ENCODE results near the gene TMEM132D.

Gene TMEM132D

DNA sequence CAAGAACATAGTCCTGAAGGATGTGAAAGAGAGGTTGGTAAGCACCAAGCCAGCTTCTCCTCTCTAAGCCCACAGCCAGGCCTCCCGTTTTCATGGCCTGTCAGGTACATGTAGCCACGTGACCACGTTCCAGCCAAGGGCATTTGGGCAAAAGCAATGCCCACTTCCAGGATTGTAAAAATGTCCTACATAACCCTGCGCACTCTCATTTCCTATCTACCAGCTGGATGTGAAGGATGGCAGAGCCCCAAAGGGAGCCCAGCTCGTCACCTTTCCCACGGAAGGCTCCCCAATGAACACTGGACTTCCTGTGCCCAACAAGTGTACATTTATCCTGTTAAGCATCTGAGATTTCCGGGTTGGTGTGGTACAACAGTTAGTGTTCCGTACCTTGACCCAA lies 231.7 kb downstream of the TMEM132D start:
- TF ChIP-seq, protein P1, sequence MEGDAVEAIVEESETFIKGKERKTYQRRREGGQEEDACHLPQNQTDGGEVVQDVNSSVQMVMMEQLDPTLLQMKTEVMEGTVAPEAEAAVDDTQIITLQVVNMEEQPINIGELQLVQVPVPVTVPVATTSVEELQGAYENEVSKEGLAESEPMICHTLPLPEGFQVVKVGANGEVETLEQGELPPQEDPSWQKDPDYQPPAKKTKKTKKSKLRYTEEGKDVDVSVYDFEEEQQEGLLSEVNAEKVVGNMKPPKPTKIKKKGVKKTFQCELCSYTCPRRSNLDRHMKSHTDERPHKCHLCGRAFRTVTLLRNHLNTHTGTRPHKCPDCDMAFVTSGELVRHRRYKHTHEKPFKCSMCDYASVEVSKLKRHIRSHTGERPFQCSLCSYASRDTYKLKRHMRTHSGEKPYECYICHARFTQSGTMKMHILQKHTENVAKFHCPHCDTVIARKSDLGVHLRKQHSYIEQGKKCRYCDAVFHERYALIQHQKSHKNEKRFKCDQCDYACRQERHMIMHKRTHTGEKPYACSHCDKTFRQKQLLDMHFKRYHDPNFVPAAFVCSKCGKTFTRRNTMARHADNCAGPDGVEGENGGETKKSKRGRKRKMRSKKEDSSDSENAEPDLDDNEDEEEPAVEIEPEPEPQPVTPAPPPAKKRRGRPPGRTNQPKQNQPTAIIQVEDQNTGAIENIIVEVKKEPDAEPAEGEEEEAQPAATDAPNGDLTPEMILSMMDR (IDR thresholded peaks at IDR 0.05; ENCODE audit: insufficient read depth, low read length, poor library complexity, severe bottlenecking): no peak
- H3K27me3 ChIP-seq (replicated peaks; ENCODE audit: control insufficient read depth, insufficient read depth, low read length): no peaks in the 10 kb centered on the region; the same call in 1 of the 2 replicates
- no peaks in the 10 kb centered on the region for H3K36me3 ChIP-seq (ENCODE audit: control insufficient read depth, insufficient read depth, low read length)
- no peak overlapping the region for H3K4me3 ChIP-seq (replicated peaks; ENCODE audit: low read depth, low read length)
- DNase-seq (ENCODE audit: extremely low read depth, insufficient read length): no peak

DNA sequence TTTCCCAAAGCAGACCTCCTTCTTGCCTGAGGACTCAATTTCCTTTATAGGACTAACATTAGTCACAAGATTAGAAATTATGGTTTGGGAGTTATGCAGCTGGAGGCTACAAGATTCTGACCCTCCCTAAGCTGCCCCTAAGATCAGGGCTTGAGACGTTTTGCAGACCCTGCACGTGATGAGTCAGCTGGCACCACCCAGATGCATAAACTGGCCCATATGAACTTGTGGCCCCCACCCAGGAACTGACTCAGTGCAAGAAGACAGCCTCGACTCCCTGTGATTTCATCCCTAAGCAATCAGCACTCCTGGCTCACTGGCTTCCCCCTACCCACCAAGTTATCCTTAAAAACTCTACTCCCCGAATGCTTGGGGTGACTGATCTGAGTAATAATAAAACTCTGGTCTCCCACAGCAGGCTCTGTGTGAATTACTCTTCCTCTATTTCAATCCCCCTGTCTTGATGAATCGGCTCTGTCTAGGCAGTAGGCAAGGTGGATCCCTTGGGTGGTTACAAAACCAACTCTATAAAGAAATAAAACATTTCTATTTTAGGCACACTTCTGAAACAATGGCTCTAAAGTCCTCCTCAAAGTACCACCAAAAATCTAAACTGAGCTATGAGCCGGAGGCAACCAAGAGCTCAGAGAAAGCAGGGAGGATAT lies 233.4 kb downstream of the TMEM132D start:
- H3K27me3 ChIP-seq (replicated peaks; ENCODE audit: control insufficient read depth, insufficient read depth, low read length): no peaks in the 10 kb centered on the region; the same call in 1 of the 2 replicates
- H3K4me3 ChIP-seq (replicated peaks; ENCODE audit: low read depth, low read length): no peak overlapping the region
- no peak for DNase-seq (ENCODE audit: extremely low read depth, insufficient read length)
- no peaks in the 10 kb centered on the region for H3K36me3 ChIP-seq (ENCODE audit: control insufficient read depth, insufficient read depth, low read length)
- TF ChIP-seq, protein P1 (IDR thresholded peaks at IDR 0.05; ENCODE audit: insufficient read depth, low read length, poor library complexity, severe bottlenecking): no peak

DNA sequence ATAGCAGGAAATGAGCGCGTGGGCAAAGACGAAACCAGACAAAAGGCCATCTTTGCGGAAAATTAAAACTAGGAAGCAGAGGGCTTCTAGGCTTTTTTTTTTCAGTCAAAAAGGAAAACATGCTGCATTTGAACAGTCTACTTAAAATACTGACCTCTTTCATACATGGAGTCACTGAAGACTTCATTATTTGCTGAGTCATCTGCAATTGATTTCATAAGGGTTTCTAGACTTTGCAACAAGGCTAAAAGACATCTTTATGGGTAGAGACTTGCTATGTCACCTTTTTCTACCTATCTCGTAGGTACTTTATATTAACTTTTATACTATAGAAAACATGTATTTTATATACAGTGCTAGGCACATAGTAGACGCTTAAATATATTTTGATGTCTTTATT lies 238.4 kb downstream of the TMEM132D start:
- H3K27me3 ChIP-seq (replicated peaks; ENCODE audit: control insufficient read depth, insufficient read depth, low read length): no peaks in the 10 kb centered on the region
- DNase-seq (ENCODE audit: extremely low read depth, insufficient read length): no peak
- H3K4me3 ChIP-seq (replicated peaks; ENCODE audit: low read depth, low read length): no peak overlapping the region
- no peaks in the 10 kb centered on the region for H3K36me3 ChIP-seq (ENCODE audit: control insufficient read depth, insufficient read depth, low read length)
- TF ChIP-seq, protein P1 (IDR thresholded peaks at IDR 0.05; ENCODE audit: insufficient read depth, low read length, poor library complexity, severe bottlenecking): no peak

DNA sequence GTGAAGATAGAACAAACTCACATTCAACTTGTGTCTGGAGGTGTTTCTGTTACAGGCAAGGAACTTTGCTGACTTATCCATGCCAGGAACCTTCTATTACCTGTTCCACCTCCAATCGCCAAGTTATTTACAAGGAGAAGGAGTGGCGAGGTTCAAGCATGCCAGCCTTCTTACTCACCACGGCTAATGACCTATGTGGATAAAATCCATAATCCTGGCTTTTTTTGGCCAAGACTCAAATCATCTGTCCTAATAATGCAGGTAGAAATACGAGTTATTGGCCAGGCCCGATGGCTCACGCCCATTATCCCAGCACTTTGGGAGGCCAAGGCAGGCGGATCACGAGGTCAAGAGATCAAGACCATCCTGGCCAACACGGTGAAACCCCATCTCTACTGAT lies 241.6 kb downstream of the TMEM132D start:
- TF ChIP-seq, protein P1 (IDR thresholded peaks at IDR 0.05; ENCODE audit: insufficient read depth, low read length, poor library complexity, severe bottlenecking): no peak
- H3K27me3 ChIP-seq (replicated peaks; ENCODE audit: control insufficient read depth, insufficient read depth, low read length): no peaks in the 10 kb centered on the region
- no peak for DNase-seq (ENCODE audit: extremely low read depth, insufficient read length)
- no peak overlapping the region for H3K4me3 ChIP-seq (replicated peaks; ENCODE audit: low read depth, low read length)
- H3K36me3 ChIP-seq (ENCODE audit: control insufficient read depth, insufficient read depth, low read length): no peaks in the 10 kb centered on the region

DNA sequence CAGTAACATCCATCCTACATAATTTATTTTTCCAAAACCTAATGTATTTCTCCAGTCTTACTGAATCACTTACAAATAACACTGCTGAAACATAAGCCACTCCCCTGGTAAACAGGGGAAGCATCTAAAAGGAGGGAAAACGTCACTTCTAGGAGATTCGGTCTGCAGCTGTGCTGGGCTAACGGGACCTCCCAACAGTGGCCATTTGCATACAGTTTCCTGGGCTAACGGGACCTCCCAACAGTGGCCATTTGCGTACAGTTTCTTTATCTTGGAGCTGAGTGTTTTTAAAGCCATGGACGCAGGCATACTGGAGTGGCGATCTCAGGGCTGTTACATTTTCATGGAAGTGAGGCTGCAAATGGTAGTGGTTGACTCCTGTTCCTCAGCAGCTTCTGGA lies 242.9 kb downstream of the TMEM132D start:
- DNase-seq (ENCODE audit: extremely low read depth, insufficient read length): no peak
- TF ChIP-seq, protein P1 (IDR thresholded peaks at IDR 0.05; ENCODE audit: insufficient read depth, low read length, poor library complexity, severe bottlenecking): no peak
- H3K27me3 ChIP-seq (replicated peaks; ENCODE audit: control insufficient read depth, insufficient read depth, low read length): no peaks in the 10 kb centered on the region
- H3K4me3 ChIP-seq (replicated peaks; ENCODE audit: low read depth, low read length): no peak overlapping the region
- no peaks in the 10 kb centered on the region for H3K36me3 ChIP-seq (ENCODE audit: control insufficient read depth, insufficient read depth, low read length)

Data from GM06990 (cell line).